SK-N-SH (cell line): Measurements from ENCODE around the gene HDAC7. TPM values are rescaled to one million over a fixed set of nuclear protein-coding genes. Genes with fewer than 3 reads are reported as not detected.
"Not testable (repeated sequence)": the region's sequence is repeated elsewhere in the genome, so short reads cannot be mapped to it uniquely, and the experiment has no call there.

ENCODE experiments used
- CTCF ChIA-PET: fragments of 300-600, 350-600 bp; formaldehyde crosslinking; extraction: SDS; loops from one replicate; lab custom pipeline; 2021; lab: Yijun Ruan, JAX
- POLR2A ChIA-PET: fragments of 350-600 bp; sonication (Branson Sonifier 250); formaldehyde crosslinking; extraction: SDS; loops from one replicate; lab custom pipeline; 2020; ENCODE audit warnings: antibody characterized with exemption, inconsistent platforms; lab: Yijun Ruan, JAX
- DNase-seq: peaks from one replicate; pipeline ENCODE4 v3.0.0; 2012
- H2AFZ ChIP-seq: fragments of 200-600 bp; sonication (generic); 2 replicates; pipeline ENCODE4 v1.8.1; 2016; ENCODE audit warnings: antibody characterized with exemption, mild to moderate bottlenecking, low read depth
- H3F3A ChIP-seq: fragments of 200-600 bp; sonication (generic); replicated peaks from 2 replicates; pipeline ENCODE3; 2016; ENCODE audit warnings: antibody characterized with exemption, mild to moderate bottlenecking; ENCODE audit not compliant: insufficient read depth
- H3K27ac ChIP-seq, 2 experiments: fragments of 200-500 bp in 1 of 2; fragments of 200-600 bp in 1 of 2; sonication (Bioruptor generic) in 1 of 2; sonication (generic), shearing (Covaris generic) in 1 of 2; 2 replicates each; pipeline versions ENCODE4 v1.5.1 to v1.6.1; 2014 to 2016; ENCODE audit warnings: low read depth in 2 of 2, inconsistent platforms in 1 of 2, low read length in 1 of 2, mild to moderate bottlenecking in 1 of 2, mixed read lengths in 1 of 2
- H3K27me3 ChIP-seq: fragments of 200-600 bp; sonication (generic), shearing (Covaris generic); 2 replicates; pipeline ENCODE4 v1.6.1; 2016; ENCODE audit warnings: mixed run types; ENCODE audit not compliant: insufficient read depth
- H3K36me3 ChIP-seq, 2 experiments: fragments of 200-500 bp in 1 of 2; fragments of 200-600 bp in 1 of 2; sonication (Bioruptor generic) in 1 of 2; sonication (generic) in 1 of 2; replicated peaks in 1 of 2; 2 replicates each; pipeline versions ENCODE3 to v1.5.1; 2014 to 2016; ENCODE audit warnings: low read length in 1 of 2, mild to moderate bottlenecking in 1 of 2; ENCODE audit not compliant: insufficient read depth in 2 of 2, control insufficient read depth in 1 of 2
- H3K4me1 ChIP-seq, 2 experiments: fragments of 200-500 bp in 1 of 2; fragments of 200-600 bp in 1 of 2; sonication (Bioruptor generic) in 1 of 2; sonication (generic), shearing (Covaris generic) in 1 of 2; 2 replicates each; pipeline versions ENCODE4 v1.5.1 to v1.6.1; 2014 to 2016; ENCODE audit warnings: low read depth in 1 of 2, low read length in 1 of 2, mixed run types in 1 of 2; ENCODE audit not compliant: insufficient read depth in 2 of 2, control insufficient read depth in 1 of 2
- H3K4me2 ChIP-seq: fragments of 200-600 bp; sonication (generic), shearing (Covaris generic); 2 replicates; pipeline ENCODE4 v1.6.1; 2017; ENCODE audit warnings: mixed run types
- H3K4me3 ChIP-seq, 2 experiments: fragments of 200-500 bp in 1 of 2; fragments of 200-600 bp in 1 of 2; sonication (Bioruptor generic) in 1 of 2; sonication (generic), shearing (Covaris generic) in 1 of 2; 2 replicates each; pipeline versions ENCODE4 v1.5.1 to v1.8.1; 2014 to 2016; ENCODE audit warnings: low read depth in 2 of 2, inconsistent platforms in 1 of 2, low read length in 1 of 2, mild to moderate bottlenecking in 1 of 2, mixed read lengths in 1 of 2, moderate library complexity in 1 of 2
- H3K79me2 ChIP-seq: fragments of 200-600 bp; sonication (generic); 2 replicates; pipeline ENCODE4 v1.8.1; 2017; ENCODE audit warnings: mild to moderate bottlenecking; ENCODE audit not compliant: insufficient read depth
- H3K9ac ChIP-seq: fragments of 200-600 bp; sonication (generic); 2 replicates; pipeline ENCODE4 v1.6.1; 2017; ENCODE audit warnings: mixed run types
- H3K9me2 ChIP-seq: fragments of 200-600 bp; sonication (generic); 2 replicates; pipeline ENCODE4 v1.6.1; 2017; ENCODE audit warnings: mixed run types
- H3K9me3 ChIP-seq: fragments of 200-600 bp; sonication (generic); 2 replicates; pipeline ENCODE4 v1.6.1; 2017; ENCODE audit warnings: mixed run types, mild to moderate bottlenecking, moderate library complexity
- H4K20me1 ChIP-seq: fragments of 200-600 bp; sonication (generic); 2 replicates; pipeline ENCODE4 v1.6.1; 2017; ENCODE audit warnings: mild to moderate bottlenecking, mixed run types; ENCODE audit not compliant: insufficient read depth
- CHD2 ChIP-seq: fragments of 150-350 bp; IDR thresholded peaks from 2 replicates; pipeline ENCODE4 v1.6.1; 2018; ENCODE audit warnings: low read length; ENCODE audit not compliant: partially characterized antibody
- ELF1 ChIP-seq: IDR thresholded peaks from 2 replicates; pipeline ENCODE4 v1.4.0; 2012
- EZH2phosphoT487 ChIP-seq: fragments of 200-600 bp; sonication (generic); IDR thresholded peaks from 2 replicates; pipeline ENCODE4 v1.6.1; 2017; ENCODE audit warnings: low read depth, mixed run types, mild to moderate bottlenecking, antibody characterized with exemption, moderate library complexity, borderline replicate concordance
- FOSL2 ChIP-seq: IDR thresholded peaks from 2 replicates; pipeline ENCODE4 v1.4.0; 2012; ENCODE audit warnings: low read depth, mild to moderate bottlenecking, moderate library complexity, borderline replicate concordance
- MEF2A ChIP-seq: IDR thresholded peaks from 2 replicates; pipeline ENCODE4 v1.4.0; 2012; ENCODE audit warnings: low read depth, borderline replicate concordance
- NRF1 ChIP-seq: IDR thresholded peaks from 2 replicates; pipeline ENCODE4 v1.6.1; 2012; ENCODE audit warnings: low read depth, mild to moderate bottlenecking, low read length
- RAD21 ChIP-seq: IDR thresholded peaks from 2 replicates; pipeline ENCODE4 v1.6.1; 2012; ENCODE audit warnings: mild to moderate bottlenecking, low read length
- WGBS: methylation state at CpG from one replicate; pipeline ENCODE4 v1.1.6; 2017; ENCODE audit warnings: low lambda C conversion rate; 5-methylcytosine and 5-hydroxymethylcytosine counted together
- polyA plus RNA-seq, 3 experiments: library from polyadenylated mRNA; depleted of rRNA; stranded (reverse); fragments of >200 nt; gene quantifications; 2 replicates each; pipeline ENCODE4 v1.2.3, GENCODE V29; 2012
- TF ChIP-seq, protein P1 (sequence below): IDR thresholded peaks from 2 replicates; pipeline ENCODE4 v1.6.1; 2012; ENCODE audit warnings: mild to moderate bottlenecking, low read depth, low read length, moderate library complexity
- TF ChIP-seq, protein P2 (sequence below): fragments of 200-600 bp; sonication (generic); IDR thresholded peaks from 2 replicates; pipeline ENCODE4 v1.6.1; 2017; ENCODE audit warnings: antibody characterized with exemption, mild to moderate bottlenecking, moderate library complexity
- TF ChIP-seq, protein P3 (sequence below): fragments of 150-350 bp; IDR thresholded peaks from 2 replicates; pipeline ENCODE4 v1.6.1; 2017; ENCODE audit warnings: antibody characterized with exemption, low read length, low read depth, borderline replicate concordance

The HDAC7 gene
- polyA plus RNA-seq, 1 of the 3 experiments (the other 2 are of a cell fraction): 51.0 TPM

- peaks cover 94% of the 10 kb centered on the region for H4K20me1 ChIP-seq
- TF ChIP-seq EZH2phosphoT487: no peak
- no peak for TF ChIP-seq FOSL2
- no peak for TF ChIP-seq NRF1
- TF ChIP-seq, all 33 proteins: peak for 0
- Histone ChIP-seq H3K27ac (peak overlapping the region; percentile 48 to 84; a peak in 3 of 4 replicates), H3K4me1 (peaks cover 56 to 76% of the 10 kb centered on the region in 2 experiments), H3K36me3 (peaks cover 3 to 11% of the 10 kb centered on the region in 2 experiments), H3K9me2 (no peaks in the 10 kb centered on the region), H3K4me2 (peak overlapping the region; percentile 62), H3K9me3 (no peaks in the 10 kb centered on the region), H2AFZ (no peak overlapping the region), H3F3A (peaks cover 18% of the 10 kb centered on the region), H3K79me2 (peaks cover 100% of the 10 kb centered on the region), H3K27me3 (no peaks in the 10 kb centered on the region), H3K9ac (no peak overlapping the region), H3K4me3 (no peak overlapping the region; a peak in 1 of 4 replicates)
- ChIA-PET CTCF (interaction anchor here (0.9 to 5.0 kb wide), 9 partner anchors 8 to 93 kb away, joined by 3 to 25 read pairs (median 5); no protein-coding TSS in a partner anchor), POLR2A (no interaction called here)
- no peak for DNase-seq
- 80% methylated on average over 2 of the region's 2 CpGs for WGBS
Measured at GRCh38 chr12:47811072-47811396, 8.7 kb downstream of the HDAC7 start.

DNA sequence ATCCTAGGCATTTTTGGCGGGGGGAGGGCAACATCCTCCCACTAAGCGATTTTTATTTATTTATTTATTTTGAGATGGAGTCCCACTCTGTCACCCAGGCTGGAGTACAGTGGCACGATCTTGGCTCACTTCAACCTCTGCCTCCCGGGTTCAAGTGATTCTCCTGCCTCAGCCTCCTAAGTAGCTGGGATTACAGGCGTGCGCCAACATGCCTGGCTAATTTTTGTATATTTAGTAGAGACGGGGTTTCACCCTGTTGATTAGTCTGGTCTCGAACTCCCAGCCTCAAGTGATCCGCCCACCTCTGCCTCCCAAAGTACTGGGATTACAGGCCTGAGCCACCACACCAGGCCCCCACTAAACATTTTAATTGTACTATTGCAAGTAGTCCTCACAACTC is 10.2 kb downstream of the HDAC7 start:
- Histone ChIP-seq H3K4me1 (peaks cover 55 to 75% of the 10 kb centered on the region in 2 experiments), H3K79me2 (peaks cover 100% of the 10 kb centered on the region), H3K36me3 (peaks cover 2 to 23% of the 10 kb centered on the region in 2 experiments), H3F3A (peaks cover 18% of the 10 kb centered on the region), H4K20me1 (peaks cover 94% of the 10 kb centered on the region), H3K27ac (peak overlapping the region in 1 of 2 experiments; percentile 84; a peak in 1 of 4 replicates)
- H3K9me3 ChIP-seq, H3K9ac ChIP-seq, H3K27me3 ChIP-seq, H3K4me2 ChIP-seq, POLR2A ChIA-PET, H3K4me3 ChIP-seq, H3K9me2 ChIP-seq, DNase-seq, H2AFZ ChIP-seq: not testable (repeated sequence)
- WGBS: 95% methylated on average over 9 of the region's 9 CpGs
- CTCF ChIA-PET: interaction anchor here (0.8 to 5.0 kb wide), 5 partner anchors 9 to 92 kb away, joined by 3 to 25 read pairs (median 4); no protein-coding TSS in a partner anchor

- Histone ChIP-seq H3K36me3 (peaks cover 7 to 29% of the 10 kb centered on the region in 2 experiments), H3K4me2 (peak overlapping the region; percentile 61), H2AFZ (no peak overlapping the region), H4K20me1 (peaks cover 94% of the 10 kb centered on the region), H3K79me2 (peaks cover 100% of the 10 kb centered on the region), H3F3A (peaks cover 18% of the 10 kb centered on the region), H3K9ac (peak overlapping the region; percentile 38), H3K9me3 (no peaks in the 10 kb centered on the region), H3K4me3 (peak overlapping the region in 1 of 2 experiments; percentile 7; a peak in 1 of 4 replicates), H3K4me1 (peaks cover 55 to 67% of the 10 kb centered on the region in 2 experiments), H3K27me3 (no peaks in the 10 kb centered on the region), H3K27ac (peak overlapping the region; percentile 62 to 63), H3K9me2 (no peaks in the 10 kb centered on the region)
- TF ChIP-seq RAD21 (no peak), FOSL2 (no peak), MEF2A (no peak), CHD2 (no peak), ELF1 (no peak)
- TF ChIP-seq, protein P1, sequence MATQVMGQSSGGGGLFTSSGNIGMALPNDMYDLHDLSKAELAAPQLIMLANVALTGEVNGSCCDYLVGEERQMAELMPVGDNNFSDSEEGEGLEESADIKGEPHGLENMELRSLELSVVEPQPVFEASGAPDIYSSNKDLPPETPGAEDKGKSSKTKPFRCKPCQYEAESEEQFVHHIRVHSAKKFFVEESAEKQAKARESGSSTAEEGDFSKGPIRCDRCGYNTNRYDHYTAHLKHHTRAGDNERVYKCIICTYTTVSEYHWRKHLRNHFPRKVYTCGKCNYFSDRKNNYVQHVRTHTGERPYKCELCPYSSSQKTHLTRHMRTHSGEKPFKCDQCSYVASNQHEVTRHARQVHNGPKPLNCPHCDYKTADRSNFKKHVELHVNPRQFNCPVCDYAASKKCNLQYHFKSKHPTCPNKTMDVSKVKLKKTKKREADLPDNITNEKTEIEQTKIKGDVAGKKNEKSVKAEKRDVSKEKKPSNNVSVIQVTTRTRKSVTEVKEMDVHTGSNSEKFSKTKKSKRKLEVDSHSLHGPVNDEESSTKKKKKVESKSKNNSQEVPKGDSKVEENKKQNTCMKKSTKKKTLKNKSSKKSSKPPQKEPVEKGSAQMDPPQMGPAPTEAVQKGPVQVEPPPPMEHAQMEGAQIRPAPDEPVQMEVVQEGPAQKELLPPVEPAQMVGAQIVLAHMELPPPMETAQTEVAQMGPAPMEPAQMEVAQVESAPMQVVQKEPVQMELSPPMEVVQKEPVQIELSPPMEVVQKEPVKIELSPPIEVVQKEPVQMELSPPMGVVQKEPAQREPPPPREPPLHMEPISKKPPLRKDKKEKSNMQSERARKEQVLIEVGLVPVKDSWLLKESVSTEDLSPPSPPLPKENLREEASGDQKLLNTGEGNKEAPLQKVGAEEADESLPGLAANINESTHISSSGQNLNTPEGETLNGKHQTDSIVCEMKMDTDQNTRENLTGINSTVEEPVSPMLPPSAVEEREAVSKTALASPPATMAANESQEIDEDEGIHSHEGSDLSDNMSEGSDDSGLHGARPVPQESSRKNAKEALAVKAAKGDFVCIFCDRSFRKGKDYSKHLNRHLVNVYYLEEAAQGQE: no peak
- TF ChIP-seq, protein P2, sequence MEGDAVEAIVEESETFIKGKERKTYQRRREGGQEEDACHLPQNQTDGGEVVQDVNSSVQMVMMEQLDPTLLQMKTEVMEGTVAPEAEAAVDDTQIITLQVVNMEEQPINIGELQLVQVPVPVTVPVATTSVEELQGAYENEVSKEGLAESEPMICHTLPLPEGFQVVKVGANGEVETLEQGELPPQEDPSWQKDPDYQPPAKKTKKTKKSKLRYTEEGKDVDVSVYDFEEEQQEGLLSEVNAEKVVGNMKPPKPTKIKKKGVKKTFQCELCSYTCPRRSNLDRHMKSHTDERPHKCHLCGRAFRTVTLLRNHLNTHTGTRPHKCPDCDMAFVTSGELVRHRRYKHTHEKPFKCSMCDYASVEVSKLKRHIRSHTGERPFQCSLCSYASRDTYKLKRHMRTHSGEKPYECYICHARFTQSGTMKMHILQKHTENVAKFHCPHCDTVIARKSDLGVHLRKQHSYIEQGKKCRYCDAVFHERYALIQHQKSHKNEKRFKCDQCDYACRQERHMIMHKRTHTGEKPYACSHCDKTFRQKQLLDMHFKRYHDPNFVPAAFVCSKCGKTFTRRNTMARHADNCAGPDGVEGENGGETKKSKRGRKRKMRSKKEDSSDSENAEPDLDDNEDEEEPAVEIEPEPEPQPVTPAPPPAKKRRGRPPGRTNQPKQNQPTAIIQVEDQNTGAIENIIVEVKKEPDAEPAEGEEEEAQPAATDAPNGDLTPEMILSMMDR: 0 out of 2 replicates have a peak, but pooled peaks have one; percentile 21
- TF ChIP-seq, protein P3, sequence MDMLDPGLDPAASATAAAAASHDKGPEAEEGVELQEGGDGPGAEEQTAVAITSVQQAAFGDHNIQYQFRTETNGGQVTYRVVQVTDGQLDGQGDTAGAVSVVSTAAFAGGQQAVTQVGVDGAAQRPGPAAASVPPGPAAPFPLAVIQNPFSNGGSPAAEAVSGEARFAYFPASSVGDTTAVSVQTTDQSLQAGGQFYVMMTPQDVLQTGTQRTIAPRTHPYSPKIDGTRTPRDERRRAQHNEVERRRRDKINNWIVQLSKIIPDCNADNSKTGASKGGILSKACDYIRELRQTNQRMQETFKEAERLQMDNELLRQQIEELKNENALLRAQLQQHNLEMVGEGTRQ: no peak
- CTCF ChIA-PET: interaction anchor here (1.0 to 15.5 kb wide), 10 partner anchors 9 to 123 kb away, joined by 3 to 247 read pairs (median 7); partner anchors contain the start of gene HDAC7
- POLR2A ChIA-PET: interaction anchor here (0.9 to 1.5 kb wide), 3 partner anchors 8 to 16 kb away, joined by 3 to 7 read pairs (median 3); partner anchors contain the start of gene HDAC7
- no peak for DNase-seq
- 70% methylated on average over 9 of the region's 9 CpGs for WGBS
Measured at GRCh38 chr12:47808574-47809365, 10.9 kb downstream of the HDAC7 start.
